GM12865 (cell line): ENCODE results near the gene THSD4.

ENCODE experiments used
- DNase-seq: peaks from one replicate; pipeline ENCODE4 v3.0.0; 2010; ENCODE audit warnings: low read depth
- H3K4me3 ChIP-seq: 2 replicates; pipeline ENCODE4 v1.5.1; 2011; ENCODE audit warnings: mild to moderate bottlenecking, low read depth, low read length, control low read depth
- TF ChIP-seq, protein P1 (sequence below): IDR thresholded peaks from 2 replicates; pipeline ENCODE4 v1.5.1; 2011; ENCODE audit warnings: low read length, control low read depth, low read depth, inconsistent platforms; ENCODE audit not compliant: insufficient read depth; ENCODE audit errors: missing control alignments

Gene THSD4

DNA sequence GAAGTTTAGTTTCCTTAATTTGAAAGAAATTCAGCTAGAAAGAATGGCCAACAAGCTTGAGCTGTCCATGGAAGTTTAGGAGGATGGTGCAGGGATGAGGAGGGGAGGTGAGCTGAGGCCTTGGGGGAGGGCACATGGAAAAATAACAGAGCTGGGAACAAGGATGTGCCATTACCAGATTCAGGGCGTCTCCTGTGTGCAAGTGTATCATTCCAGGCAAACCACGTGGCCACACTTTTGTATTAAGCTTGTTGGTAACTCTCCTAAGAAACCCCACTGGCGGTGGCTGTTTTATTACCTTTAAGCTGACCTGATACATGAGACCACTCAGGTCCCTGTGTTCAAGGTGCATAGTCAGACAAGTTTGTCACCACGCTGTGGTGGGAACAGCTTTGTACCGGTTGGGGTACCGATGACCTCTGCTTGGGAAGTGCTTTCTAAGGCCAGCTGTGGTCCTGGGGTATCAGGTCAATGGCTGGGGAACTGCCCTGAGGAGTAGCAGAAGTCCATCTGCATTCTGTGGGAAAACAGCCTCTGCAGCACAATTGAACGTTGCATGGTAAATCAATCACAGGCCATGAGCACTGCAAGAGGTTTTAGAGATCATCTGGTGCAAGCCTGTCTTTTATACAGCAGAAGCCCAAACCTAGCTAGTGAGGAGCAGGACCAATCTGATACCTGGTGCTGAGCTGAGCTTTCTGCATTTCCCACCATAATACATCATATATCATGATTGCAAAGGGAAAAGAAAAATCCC is 235.5 kb downstream of the THSD4 start:
- H3K4me3 ChIP-seq = no peak overlapping the region
- no peak for DNase-seq
- TF ChIP-seq, protein P1, sequence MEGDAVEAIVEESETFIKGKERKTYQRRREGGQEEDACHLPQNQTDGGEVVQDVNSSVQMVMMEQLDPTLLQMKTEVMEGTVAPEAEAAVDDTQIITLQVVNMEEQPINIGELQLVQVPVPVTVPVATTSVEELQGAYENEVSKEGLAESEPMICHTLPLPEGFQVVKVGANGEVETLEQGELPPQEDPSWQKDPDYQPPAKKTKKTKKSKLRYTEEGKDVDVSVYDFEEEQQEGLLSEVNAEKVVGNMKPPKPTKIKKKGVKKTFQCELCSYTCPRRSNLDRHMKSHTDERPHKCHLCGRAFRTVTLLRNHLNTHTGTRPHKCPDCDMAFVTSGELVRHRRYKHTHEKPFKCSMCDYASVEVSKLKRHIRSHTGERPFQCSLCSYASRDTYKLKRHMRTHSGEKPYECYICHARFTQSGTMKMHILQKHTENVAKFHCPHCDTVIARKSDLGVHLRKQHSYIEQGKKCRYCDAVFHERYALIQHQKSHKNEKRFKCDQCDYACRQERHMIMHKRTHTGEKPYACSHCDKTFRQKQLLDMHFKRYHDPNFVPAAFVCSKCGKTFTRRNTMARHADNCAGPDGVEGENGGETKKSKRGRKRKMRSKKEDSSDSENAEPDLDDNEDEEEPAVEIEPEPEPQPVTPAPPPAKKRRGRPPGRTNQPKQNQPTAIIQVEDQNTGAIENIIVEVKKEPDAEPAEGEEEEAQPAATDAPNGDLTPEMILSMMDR = no peak

GRCh38 chr15:71352125-71352524 is 236.9 kb downstream of the THSD4 start:
- no peak for DNase-seq
- TF ChIP-seq, protein P1 = no peak
- no peak overlapping the region for H3K4me3 ChIP-seq

- TF ChIP-seq, protein P1 = no peak
- no peak for DNase-seq
- no peak overlapping the region for H3K4me3 ChIP-seq
These were observed 237.5 kb downstream of the THSD4 start for GRCh38 chr15:71352765-71353164.

GRCh38 chr15:71353171-71353570 is 237.9 kb downstream of the THSD4 start:
- no peak overlapping the region for H3K4me3 ChIP-seq
- TF ChIP-seq, protein P1 = no peak
- no peak for DNase-seq

GRCh38 chr15:71355268-71355667 is 240.0 kb downstream of the THSD4 start:
- TF ChIP-seq, protein P1 = no peak
- no peak overlapping the region for H3K4me3 ChIP-seq
- DNase-seq = no peak

- DNase-seq = no peak
- H3K4me3 ChIP-seq = no peak overlapping the region
- TF ChIP-seq, protein P1 = no peak
These were observed 242.1 kb downstream of the THSD4 start for GRCh38 chr15:71357321-71357732.

- H3K4me3 ChIP-seq = no peak overlapping the region
- TF ChIP-seq, protein P1 = no peak
- DNase-seq = no peak
These were observed 242.7 kb downstream of the THSD4 start for GRCh38 chr15:71357967-71358366.
